GM12872 (cell line): Measurements from ENCODE around the gene CCDC85C.

ENCODE experiments used
- TF ChIP-seq, protein P1 (sequence below): IDR thresholded peaks from 3 replicates; pipeline ENCODE4 v1.5.1; 2011; ENCODE audit warnings: low read depth, mild to moderate bottlenecking, low read length, moderate library complexity; ENCODE audit not compliant: insufficient read depth

The CCDC85C gene

DNA sequence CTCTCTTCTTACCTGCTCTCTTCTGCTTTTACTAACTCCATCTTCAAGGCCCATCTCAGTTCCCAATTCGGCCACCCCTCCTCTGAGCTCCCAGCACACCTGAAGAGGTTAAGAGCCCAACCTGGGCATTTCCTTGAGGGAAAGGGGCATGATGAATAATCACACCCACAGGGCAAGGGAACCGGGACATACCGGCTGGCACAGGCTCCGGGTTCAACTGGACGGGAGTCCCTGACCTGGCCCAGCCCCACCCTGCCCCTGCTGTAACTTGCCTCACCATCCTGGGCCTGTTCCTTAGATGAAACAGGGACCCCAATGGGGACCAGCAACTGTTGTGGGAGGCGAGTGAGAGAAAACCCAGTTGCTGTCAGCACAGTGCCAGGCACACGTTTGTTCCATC, 8.5 kb downstream of the CCDC85C start:
- TF ChIP-seq, protein P1, sequence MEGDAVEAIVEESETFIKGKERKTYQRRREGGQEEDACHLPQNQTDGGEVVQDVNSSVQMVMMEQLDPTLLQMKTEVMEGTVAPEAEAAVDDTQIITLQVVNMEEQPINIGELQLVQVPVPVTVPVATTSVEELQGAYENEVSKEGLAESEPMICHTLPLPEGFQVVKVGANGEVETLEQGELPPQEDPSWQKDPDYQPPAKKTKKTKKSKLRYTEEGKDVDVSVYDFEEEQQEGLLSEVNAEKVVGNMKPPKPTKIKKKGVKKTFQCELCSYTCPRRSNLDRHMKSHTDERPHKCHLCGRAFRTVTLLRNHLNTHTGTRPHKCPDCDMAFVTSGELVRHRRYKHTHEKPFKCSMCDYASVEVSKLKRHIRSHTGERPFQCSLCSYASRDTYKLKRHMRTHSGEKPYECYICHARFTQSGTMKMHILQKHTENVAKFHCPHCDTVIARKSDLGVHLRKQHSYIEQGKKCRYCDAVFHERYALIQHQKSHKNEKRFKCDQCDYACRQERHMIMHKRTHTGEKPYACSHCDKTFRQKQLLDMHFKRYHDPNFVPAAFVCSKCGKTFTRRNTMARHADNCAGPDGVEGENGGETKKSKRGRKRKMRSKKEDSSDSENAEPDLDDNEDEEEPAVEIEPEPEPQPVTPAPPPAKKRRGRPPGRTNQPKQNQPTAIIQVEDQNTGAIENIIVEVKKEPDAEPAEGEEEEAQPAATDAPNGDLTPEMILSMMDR: no peak

DNA sequence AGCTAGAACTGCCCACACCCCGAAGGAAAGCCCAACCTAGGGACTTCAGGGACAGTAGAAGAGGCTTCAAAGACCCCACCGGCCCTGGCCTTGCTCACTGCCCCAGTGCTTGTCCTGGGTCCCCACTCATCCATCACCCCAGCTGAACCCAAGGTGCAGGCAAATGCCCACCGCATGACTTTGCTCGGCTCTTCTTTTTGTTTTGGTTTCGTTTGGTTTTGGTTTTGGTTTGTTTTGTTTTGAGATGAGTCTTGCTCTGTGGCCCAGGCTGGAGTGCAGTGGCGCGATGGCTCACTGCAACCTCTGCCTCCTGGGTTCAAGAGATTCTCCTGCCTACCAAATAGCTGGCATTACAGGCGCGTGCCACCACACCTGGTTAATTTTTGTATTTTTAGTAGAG, 9.0 kb downstream of the CCDC85C start:
- TF ChIP-seq, protein P1: no peak

DNA sequence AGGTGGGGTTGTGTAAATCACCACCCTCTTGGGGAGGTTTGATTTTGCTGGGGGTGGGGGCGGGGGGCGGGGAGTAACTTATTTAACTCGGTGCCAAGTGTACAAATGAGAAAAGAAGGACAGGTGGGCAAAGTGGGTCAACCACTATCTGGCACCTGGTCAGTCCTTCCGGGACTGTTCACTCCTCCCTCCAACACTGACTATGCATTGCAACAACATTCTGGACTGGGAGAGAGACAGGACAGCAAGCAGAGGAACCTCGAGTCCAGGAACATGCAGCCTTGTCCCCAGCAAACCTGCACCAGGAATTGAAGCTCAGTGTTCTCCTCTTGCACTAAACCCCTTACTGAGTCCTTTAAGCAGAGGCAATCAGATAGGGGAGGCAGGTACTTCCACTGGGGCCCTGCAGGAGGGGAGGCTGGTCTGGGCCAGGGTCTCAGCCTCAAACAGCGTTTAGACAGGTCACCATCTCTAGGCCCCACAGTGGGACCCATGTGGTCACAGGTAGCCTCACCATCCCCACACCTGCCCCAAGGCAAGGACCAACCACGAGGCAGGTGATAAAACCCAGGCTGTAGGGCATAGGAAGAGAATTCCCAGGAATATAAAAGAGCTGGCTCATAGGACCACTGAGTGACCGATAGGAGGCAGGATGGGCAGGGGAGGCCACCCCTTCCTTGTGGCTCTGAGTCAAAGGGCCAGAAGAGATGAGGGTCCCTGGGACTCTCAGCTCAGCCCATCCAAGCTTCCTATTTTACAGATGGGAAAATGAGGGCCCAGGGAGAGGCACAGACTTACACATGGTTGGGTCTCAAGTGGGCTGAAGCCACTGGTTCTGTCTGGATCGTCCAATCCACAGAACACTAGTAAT, 9.8 kb downstream of the CCDC85C start:
- TF ChIP-seq, protein P1: no peak

DNA sequence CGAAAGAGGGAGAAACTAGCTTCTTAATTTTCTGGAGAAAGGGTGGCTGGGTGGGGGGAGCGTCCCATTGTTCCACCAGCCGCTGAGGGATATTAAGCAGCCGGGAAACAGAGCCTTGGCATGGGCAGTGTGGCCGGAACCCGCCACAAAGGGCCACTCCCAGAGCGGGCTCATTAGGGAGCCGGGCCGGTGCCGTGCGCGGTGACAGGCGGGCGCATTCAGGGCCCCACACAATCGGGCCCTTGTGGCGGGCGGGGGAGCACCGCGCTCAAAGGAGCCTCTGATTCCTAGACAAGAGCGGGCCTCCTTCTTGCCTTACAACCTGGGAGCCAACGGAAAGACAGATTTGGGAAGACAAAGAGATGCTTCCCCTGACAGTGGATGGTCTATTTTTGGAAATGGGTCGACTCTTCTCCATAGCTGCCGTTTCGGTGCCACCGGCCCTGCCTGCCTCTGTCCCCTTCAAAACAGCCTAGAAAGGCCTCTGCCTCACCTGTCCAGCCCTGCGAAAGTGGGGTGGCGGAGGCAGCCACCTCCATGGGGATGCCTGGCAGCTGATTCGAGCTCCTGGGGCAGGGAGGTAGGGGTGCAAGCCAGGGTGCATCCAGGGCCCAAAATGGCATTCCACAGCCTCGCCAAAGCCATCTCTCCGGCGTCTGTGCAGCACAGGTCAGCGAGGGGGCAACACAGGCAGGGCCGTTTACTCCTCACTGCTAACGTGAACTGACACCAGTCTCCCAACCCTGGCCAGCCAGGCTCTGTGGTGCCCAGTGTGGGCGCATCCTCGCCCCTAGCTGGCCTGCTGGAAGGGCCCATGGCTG, 10.9 kb downstream of the CCDC85C start:
- TF ChIP-seq, protein P1: no peak

DNA sequence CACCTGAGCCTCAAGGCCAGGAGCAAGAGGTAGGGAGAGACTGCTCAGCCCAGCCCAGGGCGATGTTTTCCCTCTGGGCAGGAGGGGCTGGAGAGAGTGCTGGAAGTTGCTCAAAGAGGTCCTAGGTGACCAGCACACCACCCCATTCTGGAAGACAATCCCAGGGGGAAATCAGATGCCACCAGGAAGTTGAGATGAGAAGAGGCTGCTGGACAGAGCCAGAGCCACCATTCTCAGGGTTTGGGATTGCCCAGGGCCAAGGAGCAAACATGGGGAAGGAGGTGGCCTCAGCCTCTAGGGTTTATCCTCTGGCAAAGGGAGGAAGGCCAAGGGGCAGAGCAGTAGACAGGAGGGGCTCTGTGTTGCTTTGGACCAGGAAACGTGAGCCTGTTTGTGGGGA, 11.6 kb downstream of the CCDC85C start:
- TF ChIP-seq, protein P1: no peak

DNA sequence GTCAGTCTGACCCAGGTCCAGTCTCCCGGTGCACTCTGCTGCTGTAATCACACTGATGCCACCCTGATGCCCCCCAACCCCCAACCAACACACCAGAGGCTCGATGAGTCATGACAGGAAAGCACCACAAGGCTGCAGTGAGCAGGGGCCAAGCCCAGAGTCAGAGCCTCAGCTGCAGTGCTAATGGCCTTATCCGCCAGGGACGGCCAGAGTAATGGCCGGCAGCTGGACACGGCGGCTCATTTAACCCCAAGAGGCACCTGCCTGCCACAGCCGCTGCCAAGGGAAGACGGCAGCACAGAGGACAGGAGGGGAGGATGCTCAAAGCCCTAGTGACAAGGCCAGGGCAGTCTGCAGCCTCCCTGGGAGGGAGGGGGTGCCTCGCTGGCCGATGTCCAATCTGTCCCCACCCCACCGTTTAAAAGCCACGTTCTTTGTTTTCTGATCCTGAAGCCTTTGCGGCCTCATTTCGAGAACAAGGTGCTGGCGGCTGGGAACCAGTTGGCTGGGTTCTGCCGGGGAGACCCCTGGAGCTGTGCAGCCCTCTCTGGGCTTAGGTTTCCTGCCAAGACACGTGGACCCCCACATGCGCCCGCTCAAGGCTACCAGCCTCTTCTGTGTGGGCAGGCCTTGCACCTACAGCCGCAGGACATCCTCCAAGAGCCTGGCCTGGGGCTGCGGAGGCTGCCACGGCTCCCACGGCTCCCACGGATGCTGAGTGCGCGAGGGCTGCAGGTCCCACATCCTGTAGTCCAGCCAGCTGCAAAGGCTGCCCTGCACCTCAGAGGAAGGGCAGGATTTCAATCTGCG, 13.1 kb downstream of the CCDC85C start:
- TF ChIP-seq, protein P1: no peak
